Stimulated activated CD8-positive, alpha-beta memory T cell treated with anti-CD3 and anti-CD28 coated beads, Interleukin-15, amount 100 ng/mL, for 1 hour (primary cell): ENCODE data around the gene PNMA8C.
"Not testable (repeated sequence)": the region's sequence is repeated elsewhere in the genome, so short reads cannot be mapped to it uniquely, and the experiment has no call there.

Experiments
- DNase-seq: peaks from one replicate; pipeline ENCODE4 v3.0.0-alpha.2; 2020; ENCODE audit warnings: low read depth

The PNMA8C gene

DNA sequence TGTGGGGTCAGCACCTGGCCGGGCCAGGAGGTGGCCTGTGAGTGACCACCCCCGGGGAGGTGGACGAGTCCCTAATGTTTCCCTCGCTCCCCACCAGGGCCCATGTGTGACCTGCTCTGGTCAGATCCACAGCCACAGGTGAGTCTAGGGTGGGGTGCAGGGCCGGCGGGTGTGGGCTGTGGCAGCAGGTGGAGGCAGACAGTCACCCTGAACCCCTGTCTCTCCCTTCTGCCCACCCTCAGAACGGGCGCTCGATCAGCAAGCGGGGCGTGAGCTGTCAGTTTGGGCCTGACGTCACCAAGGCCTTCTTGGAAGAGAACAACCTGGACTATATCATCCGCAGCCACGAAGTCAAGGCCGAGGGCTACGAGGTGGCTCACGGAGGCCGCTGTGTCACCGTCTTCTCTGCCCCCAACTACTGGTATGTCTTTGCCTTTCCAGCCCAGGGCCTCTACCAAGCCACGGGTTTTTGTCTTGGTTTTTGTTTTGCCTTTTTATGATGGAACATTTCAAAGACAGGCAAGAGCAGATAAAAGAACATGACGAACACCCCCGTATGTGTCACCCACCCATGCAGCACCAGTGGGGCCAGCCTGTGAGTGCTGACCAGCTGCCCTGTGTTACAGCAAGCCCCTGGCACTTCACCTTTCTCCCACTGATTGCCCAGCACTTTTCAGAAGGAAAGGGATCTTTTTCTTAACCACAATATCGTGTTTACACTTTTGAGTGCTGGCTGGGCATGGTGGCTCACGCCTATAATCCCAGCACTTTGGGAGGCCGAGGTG lies 40.2 kb downstream of the PNMA8C start:
- DNase-seq, result no peak

- no peak for DNase-seq
Observed at GRCh38 chr19:46387713-46388130, 41.0 kb downstream of the PNMA8C start.

DNA sequence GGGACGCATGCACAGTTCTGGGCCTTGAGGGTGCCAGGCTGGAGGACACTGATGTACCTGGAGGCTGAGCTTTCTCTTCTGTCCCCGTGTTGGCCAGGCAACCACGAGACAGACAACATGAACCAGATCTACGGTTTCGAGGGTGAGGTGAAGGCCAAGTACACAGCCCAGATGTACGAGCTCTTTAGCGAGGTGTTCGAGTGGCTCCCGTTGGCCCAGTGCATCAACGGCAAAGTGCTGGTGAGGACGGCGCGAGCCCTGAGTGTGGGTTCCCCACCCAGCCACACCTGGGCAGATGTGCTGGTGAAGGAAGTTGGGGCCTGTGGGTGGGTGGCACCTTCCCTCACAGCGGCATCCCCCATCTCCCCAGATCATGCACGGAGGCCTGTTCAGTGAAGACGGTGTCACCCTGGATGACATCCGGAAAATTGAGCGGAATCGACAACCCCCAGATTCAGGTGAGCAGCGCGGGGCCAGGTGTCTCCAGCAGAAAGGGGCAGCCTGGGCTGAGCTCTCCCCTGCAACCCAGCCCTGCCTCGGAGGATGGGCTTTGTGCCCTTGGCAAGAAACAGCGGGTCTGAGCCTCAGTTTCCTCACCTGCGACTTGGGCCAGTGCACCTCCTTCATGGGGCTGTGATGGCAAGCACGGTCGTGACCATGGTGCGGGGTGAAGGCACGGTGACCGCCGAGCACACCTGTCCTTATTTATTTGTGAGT lies 41.6 kb downstream of the PNMA8C start:
- no peak for DNase-seq

DNA sequence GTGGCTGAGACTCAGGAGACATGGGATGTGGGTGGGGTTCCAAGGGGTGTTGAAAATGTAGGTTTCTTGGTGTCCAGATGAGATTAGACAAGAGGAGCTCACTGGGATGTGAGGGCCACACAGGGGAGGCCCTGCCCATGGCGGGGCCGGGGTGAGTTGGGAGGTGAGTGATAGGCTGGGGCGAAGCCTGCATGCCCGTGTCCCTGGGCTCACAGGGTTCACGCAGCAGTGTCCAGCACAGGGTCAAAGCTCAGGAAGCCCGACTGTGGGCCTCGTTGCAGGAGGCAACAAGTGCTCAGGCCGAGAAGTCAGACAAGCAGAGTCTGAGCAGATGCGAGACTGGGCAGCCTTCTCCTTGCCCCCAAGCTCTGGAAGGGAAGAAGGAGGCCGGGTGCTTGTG lies 42.6 kb downstream of the PNMA8C start:
- DNase-seq, result no peak

DNA sequence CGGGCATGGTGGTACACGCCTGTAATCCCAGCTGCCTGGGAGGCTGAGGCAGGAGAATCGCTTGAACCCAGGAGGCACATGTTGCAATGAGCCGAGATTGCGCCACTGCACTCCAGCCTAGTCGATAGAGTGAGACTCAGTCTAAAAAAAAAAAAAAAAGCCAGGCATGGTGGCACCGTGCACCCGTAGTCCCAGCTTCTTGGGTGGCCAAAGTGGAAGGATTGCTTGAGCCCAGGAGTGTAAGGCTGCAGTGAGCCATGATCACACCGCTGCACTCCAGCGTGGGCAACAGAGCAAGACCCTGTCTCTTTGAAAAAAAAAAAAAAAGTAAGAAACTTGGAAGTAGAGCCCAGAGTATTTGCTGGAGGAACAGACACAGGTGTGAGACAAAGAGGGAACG lies 43.1 kb downstream of the PNMA8C start:
- no peak for DNase-seq

DNA sequence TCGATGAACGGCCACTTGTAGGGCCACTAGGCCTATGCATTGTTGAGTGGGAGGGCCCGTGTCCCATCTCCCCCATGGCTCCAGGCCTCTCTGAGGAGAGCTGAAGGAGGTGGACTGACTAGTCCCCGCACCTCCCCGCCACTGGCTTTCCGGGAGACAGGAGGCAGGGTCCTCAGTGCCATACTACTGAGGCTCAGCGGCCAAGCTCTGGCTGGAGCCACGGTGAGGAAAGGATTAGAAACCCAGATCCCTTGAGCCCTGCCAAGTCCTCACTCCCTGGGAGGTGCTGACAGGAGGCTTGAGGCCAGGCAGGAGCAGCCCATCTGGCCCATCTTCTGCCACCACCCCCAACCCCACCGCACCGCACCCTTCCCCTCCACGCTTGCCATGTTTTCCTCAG lies 44.3 kb downstream of the PNMA8C start:
- no peak for DNase-seq

- no peak for DNase-seq
Observed at GRCh38 chr19:46383846-46384245, 44.9 kb downstream of the PNMA8C start.

DNA sequence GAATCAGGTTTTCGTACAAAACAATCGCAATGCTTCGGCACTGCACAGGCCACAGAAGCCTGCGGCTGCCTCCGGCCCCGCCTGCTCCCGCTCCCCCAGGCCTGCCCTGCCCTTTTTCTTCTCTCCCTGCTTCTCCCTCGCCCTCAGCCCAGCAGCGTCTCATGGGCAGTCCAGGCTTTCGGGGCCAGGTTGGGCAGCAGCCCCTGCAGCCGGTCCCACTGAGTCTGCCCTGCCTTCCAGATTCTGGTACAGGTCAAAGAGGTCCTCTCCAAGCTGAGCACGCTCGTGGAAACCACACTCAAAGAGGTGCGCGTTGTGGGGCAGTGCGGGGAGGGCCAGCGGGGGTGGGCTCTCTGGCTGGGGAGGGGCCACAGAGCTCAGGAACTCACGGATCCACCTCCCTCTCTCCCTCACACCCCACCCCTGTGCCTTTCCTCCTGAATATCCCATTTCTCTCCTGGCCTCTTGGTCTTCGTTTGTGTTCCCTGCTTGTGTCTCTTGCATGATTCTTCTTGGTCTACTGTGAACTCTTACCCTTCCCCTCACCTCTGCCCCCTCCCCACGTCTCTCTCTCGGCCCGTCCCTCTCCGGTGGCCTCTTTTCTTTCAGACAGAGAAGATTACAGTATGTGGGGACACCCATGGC lies 45.4 kb downstream of the PNMA8C start:
- DNase-seq, result no peak

DNA sequence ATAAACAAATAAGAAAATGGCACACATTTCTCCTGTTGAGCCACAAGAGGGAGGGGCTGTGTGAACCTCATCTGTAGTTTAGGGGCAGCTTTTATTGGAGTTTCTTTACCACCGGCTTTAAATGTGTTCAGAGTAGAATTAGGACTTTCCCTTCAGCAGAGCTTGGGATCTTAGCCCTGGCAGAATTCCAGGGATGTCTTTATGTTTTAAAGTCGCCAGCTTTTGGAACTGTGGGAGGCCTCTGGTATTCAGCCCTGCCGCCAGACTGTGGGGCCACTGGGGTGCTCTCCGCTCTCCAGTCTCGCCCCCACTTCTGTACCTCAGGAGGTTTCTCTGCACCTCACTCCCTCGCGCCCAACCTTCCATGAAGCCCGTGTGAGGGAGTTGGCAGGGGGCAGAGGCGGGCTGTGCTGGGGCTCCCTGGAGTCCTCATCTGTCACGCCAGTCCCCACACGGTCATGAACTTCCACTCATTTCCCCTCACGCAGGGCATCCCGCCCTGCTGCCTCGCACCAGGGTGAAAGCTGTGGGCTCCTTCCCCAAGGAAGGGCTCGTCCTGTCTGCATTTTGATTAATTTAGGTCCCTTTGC lies 46.9 kb downstream of the PNMA8C start:
- DNase-seq, result no peak

DNA sequence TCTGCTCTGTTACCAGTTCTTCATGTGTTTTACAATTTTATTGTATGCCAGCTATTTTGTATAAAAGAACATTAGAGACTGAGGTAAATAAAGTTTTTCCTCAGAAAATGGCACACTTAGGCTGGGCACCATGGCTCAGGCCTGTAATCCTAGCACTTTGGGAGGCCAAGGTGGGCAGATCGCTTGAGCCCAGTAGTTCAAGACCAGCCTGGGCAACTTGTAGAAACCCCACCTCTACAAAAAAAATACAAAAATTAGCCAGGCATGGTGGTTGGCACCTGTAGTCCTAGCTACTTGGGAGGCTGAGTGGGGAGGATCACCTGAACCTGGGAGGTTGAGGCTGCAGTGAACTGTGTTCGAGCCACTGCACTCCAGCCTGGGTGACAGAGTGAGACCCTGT lies 47.4 kb downstream of the PNMA8C start:
- no peak for DNase-seq

GRCh38 chr19:46380690-46381089 lies 48.0 kb downstream of the PNMA8C start:
- no peak for DNase-seq

DNA sequence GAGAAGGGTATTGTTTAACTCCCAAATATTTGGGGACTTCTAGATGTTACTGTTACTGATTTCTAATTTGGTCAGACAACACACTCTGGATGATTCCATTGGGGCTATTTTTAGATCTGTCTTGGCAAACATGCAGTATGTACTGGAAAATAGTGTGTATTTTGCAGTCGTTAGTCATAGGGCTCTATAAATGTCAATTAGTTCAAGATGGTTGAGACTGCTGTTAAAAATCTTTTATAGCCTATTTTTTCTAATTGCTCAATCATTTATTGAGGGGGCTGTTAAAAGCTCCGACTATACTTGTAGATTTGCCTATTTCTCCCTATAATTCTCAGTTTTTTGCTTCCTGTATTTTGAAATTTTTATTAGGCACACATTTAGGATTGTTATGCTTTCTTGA lies 50.5 kb downstream of the PNMA8C start:
- no peak for DNase-seq

GRCh38 chr19:46376241-46377153 lies 52.2 kb downstream of the PNMA8C start:
- DNase-seq, result no peak

DNA sequence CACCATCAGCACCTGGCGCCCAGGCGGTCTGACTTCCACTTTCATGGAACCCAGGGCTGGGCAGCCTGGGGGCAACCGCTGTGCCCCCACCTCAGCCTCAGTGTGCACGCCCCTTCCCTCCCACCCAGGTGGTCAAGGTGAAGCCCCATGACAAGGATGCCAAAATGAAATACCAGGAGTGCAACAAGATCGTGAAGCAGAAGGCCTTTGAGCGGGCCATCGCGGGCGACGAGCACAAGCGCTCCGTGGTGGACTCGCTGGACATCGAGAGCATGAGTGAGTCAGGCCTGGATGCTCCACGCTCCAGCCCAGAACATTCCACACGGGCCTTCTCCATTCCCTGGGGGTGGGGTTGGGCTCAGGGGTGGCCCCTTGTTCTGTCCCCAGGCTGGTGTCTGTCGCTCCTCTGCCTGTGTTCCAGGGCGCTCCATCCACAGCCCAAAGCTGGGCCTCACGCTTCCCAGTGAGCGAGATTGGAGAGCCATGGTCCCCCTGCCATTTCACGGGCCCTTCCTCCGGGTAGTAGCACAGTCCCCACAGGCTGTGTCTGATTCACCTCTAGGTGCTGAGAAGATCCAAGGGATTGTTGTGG lies 53.2 kb downstream of the PNMA8C start:
- DNase-seq, result not testable (repeated sequence)
